IMR-90 (cell line): ENCODE data around the gene CADM2. TPM values are rescaled to one million over a fixed set of nuclear protein-coding genes. Genes with fewer than 3 reads are reported as not detected.

Experiments used
- ATAC-seq: fragments of 200-7000 bp; cut with Tn5 transposase; 2 replicates; pipeline ENCODE4 v1.9.1; 2020; ENCODE audit warnings: low read depth, mild to moderate bottlenecking, moderate library complexity
- BruUV-seq: library from RNA; stranded (reverse); fragments of 400-500 nt; replicated peaks from 2 replicates; lab custom pipeline; 2021; lab: Mats Ljungman, UMichigan
- CTCF ChIA-PET: fragments of 300-600 bp; formaldehyde crosslinking; extraction: SDS; loops from one replicate; lab custom pipeline; 2021; ENCODE audit warnings: antibody characterized with exemption; lab: Yijun Ruan, JAX
- POLR2A ChIA-PET: fragments of 300-600 bp; sonication (Branson Sonifier 250); formaldehyde crosslinking; loops from one replicate; lab custom pipeline; 2022; ENCODE audit warnings: antibody characterized with exemption; ENCODE audit not compliant: unreplicated experiment; lab: Charles Lee
- DNase-seq: peaks from one replicate; pipeline ENCODE4 v3.0.0; 2013
- H2AFZ ChIP-seq: replicated peaks from 2 replicates; pipeline ENCODE3; 2013; ENCODE audit warnings: low read length, mild to moderate bottlenecking; ENCODE audit not compliant: poor library complexity
- H2AK5ac ChIP-seq: 2 replicates; pipeline ENCODE4 v1.6.1; 2013; ENCODE audit warnings: low read depth, low read length, inconsistent platforms
- H2AK9ac ChIP-seq: replicated peaks from 2 replicates; pipeline ENCODE3; 2013; ENCODE audit warnings: mild to moderate bottlenecking, low read depth, low read length, moderate library complexity; ENCODE audit not compliant: poor library complexity
- H2BK120ac ChIP-seq: 2 replicates; pipeline ENCODE4 v1.6.1; 2013; ENCODE audit warnings: low read depth, low read length, inconsistent platforms
- H2BK15ac ChIP-seq: 3 replicates; pipeline ENCODE4 v1.6.1; 2013; ENCODE audit warnings: low read depth, low read length, inconsistent platforms
- H2BK20ac ChIP-seq: 2 replicates; pipeline ENCODE4 v1.6.1; 2013; ENCODE audit warnings: low read depth, mild to moderate bottlenecking, inconsistent platforms, low read length, moderate library complexity
- H2BK5ac ChIP-seq: 2 replicates; pipeline ENCODE4 v1.6.1; 2013; ENCODE audit warnings: mild to moderate bottlenecking, low read depth, low read length, inconsistent platforms; ENCODE audit not compliant: poor library complexity, severe bottlenecking
- H3K14ac ChIP-seq: replicated peaks from 2 replicates; pipeline ENCODE4 v1.6.1; 2013; ENCODE audit warnings: low read depth, low read length, inconsistent platforms
- H3K18ac ChIP-seq: 2 replicates; pipeline ENCODE4 v1.6.1; 2013; ENCODE audit warnings: low read depth, low read length, control low read depth
- H3K23ac ChIP-seq: 2 replicates; pipeline ENCODE4 v1.6.1; 2013; ENCODE audit warnings: low read depth, low read length, inconsistent platforms
- H3K27ac ChIP-seq: 2 replicates; pipeline ENCODE4 v1.5.1; 2013; ENCODE audit warnings: mild to moderate bottlenecking, control low read depth, low read length; ENCODE audit not compliant: insufficient read depth
- H3K27me3 ChIP-seq: 2 replicates; pipeline ENCODE4 v1.6.1; 2013; ENCODE audit warnings: low read length; ENCODE audit not compliant: control insufficient read depth, insufficient read depth
- H3K36me3 ChIP-seq: 2 replicates; pipeline ENCODE4 v1.6.1; 2013; ENCODE audit warnings: low read length, mixed read lengths; ENCODE audit not compliant: control insufficient read depth, insufficient read depth
- H3K4ac ChIP-seq: 2 replicates; pipeline ENCODE4 v1.6.1; 2013; ENCODE audit warnings: low read depth, low read length, inconsistent platforms
- H3K4me1 ChIP-seq: 2 replicates; pipeline ENCODE4 v1.6.1; 2013; ENCODE audit warnings: low read length, mixed read lengths; ENCODE audit not compliant: control insufficient read depth, insufficient read depth
- H3K4me2 ChIP-seq: 2 replicates; pipeline ENCODE4 v1.6.1; 2013; ENCODE audit warnings: low read depth, mild to moderate bottlenecking, control low read depth, low read length, moderate library complexity
- H3K4me3 ChIP-seq: 2 replicates; pipeline ENCODE4 v1.5.1; 2013; ENCODE audit warnings: low read depth, mild to moderate bottlenecking, control low read depth, low read length, moderate library complexity; ENCODE audit not compliant: insufficient read depth
- H3K56ac ChIP-seq: 2 replicates; pipeline ENCODE4 v1.6.1; 2013; ENCODE audit warnings: low read length, inconsistent platforms; ENCODE audit not compliant: insufficient read depth; ENCODE audit errors: extremely low read depth
- H3K79me1 ChIP-seq, 2 experiments: 2 replicates each; pipeline ENCODE4 v1.6.1; 2013; ENCODE audit warnings: low read length in 2 of 2, inconsistent platforms in 1 of 2, low read depth in 1 of 2
- H3K9ac ChIP-seq: 2 replicates; pipeline ENCODE4 v1.6.1; 2013; ENCODE audit warnings: low read depth, low read length, control low read depth
- H3K9me1 ChIP-seq: 2 replicates; pipeline ENCODE4 v1.6.1; 2013; ENCODE audit warnings: low read length, inconsistent platforms; ENCODE audit not compliant: insufficient read depth
- H3K9me3 ChIP-seq: 2 replicates; pipeline ENCODE4 v1.6.1; 2013; ENCODE audit warnings: low read length; ENCODE audit not compliant: control insufficient read depth, insufficient read depth
- H4K20me1 ChIP-seq: 2 replicates; pipeline ENCODE4 v1.6.1; 2013; ENCODE audit warnings: low read length, inconsistent platforms; ENCODE audit not compliant: insufficient read depth
- H4K5ac ChIP-seq: 2 replicates; pipeline ENCODE4 v1.6.1; 2013; ENCODE audit warnings: mild to moderate bottlenecking, low read depth, low read length, control low read depth
- H4K8ac ChIP-seq, 2 experiments: 2 replicates each; pipeline ENCODE4 v1.6.1; 2013; ENCODE audit warnings: low read depth in 2 of 2, low read length in 2 of 2, control low read depth in 1 of 2, inconsistent platforms in 1 of 2
- H4K91ac ChIP-seq: 2 replicates; pipeline ENCODE4 v1.6.1; 2013; ENCODE audit warnings: low read depth, low read length, inconsistent platforms; ENCODE audit not compliant: insufficient read depth
- BHLHE40 ChIP-seq: fragments of 150-350 bp; IDR thresholded peaks from 2 replicates; pipeline ENCODE4 v1.6.1; 2016; ENCODE audit warnings: mild to moderate bottlenecking, low read depth, low read length
- CEBPB ChIP-seq: IDR thresholded peaks from 2 replicates; pipeline ENCODE4 v1.6.1; 2012; ENCODE audit warnings: low read depth, low read length, improper control_type of control experiment
- CTCF ChIP-seq: conservative IDR thresholded peaks from 2 replicates; pipeline ENCODE4 v1.5.1; 2012; ENCODE audit warnings: mild to moderate bottlenecking, low read depth, low read length, improper control_type of control experiment
- ELK1 ChIP-seq: fragments of 150-350 bp; IDR thresholded peaks from 2 replicates; pipeline ENCODE4 v1.6.1; 2016; ENCODE audit warnings: low read depth, mild to moderate bottlenecking, low read length, moderate library complexity, borderline replicate concordance
- MXI1 ChIP-seq: IDR thresholded peaks from 2 replicates; pipeline ENCODE4 v1.6.1; 2012; ENCODE audit warnings: low read depth, mild to moderate bottlenecking, low read length, moderate library complexity, borderline replicate concordance
- NFE2L2 ChIP-seq: fragments of 150-350 bp; IDR thresholded peaks from 2 replicates; pipeline ENCODE4 v1.6.1; 2016; ENCODE audit warnings: low read depth, mild to moderate bottlenecking, low read length
- POLR2A ChIP-seq: IDR thresholded peaks from 2 replicates; pipeline ENCODE4 v1.6.1; 2012; ENCODE audit warnings: mild to moderate bottlenecking, low read depth, low read length
- RAD21 ChIP-seq: IDR thresholded peaks from 2 replicates; pipeline ENCODE4 v1.6.1; 2012; ENCODE audit warnings: low read length, improper control_type of control experiment
- RFX5 ChIP-seq: IDR thresholded peaks from 2 replicates; pipeline ENCODE4 v1.8.0; 2012; ENCODE audit warnings: low read depth, mild to moderate bottlenecking, low read length, moderate library complexity
- SMC3 ChIP-seq: fragments of 150-350 bp; IDR thresholded peaks from 2 replicates; pipeline ENCODE4 v1.6.1; 2016; ENCODE audit warnings: low read depth, mild to moderate bottlenecking, antibody characterized with exemption, low read length, moderate library complexity
- WGBS, 2 experiments: methylation state at CpG; one replicate each; pipeline versions ENCODE4 v1.1.5 to v1.1.7; 2013; ENCODE audit warnings: missing lambda C conversion rate in 2 of 2; ENCODE audit not compliant: insufficient read length in 1 of 2; ENCODE audit errors: extremely low coverage in 2 of 2; 5-methylcytosine and 5-hydroxymethylcytosine counted together
- dilution Hi-C: fragments of 300-500 bp; cut with HindIII; formaldehyde crosslinking; loops from one replicate; pipeline ENCODE4 v1.14.3; 2018; ENCODE audit warnings: low sequenced_read_pairs; ENCODE audit not compliant: unreplicated experiment
- in situ Hi-C: fragments of 300-500 bp; cut with MboI; formaldehyde crosslinking; loops from 3 replicates; pipeline ENCODE4 v1.14.3; 2019; ENCODE audit warnings: low sequenced_read_pairs, inconsistent platforms, mixed read lengths
- intact Hi-C: fragments of 100-400 bp; cut with micrococcal nuclease; formaldehyde crosslinking; loops from 2 replicates; pipeline ENCODE4 v1.10.0; 2022
- polyA plus RNA-seq, 3 experiments: library from polyadenylated mRNA; depleted of rRNA; stranded (reverse); fragments of >200 nt; gene quantifications; 2 replicates each; pipeline ENCODE4 v1.2.3, GENCODE V29; 2012; ENCODE audit warnings: low replicate concordance in 1 of 3
- total RNA-seq: library from RNA; depleted of rRNA; stranded (reverse); fragments of >200 nt; gene quantifications from 2 replicates; pipeline ENCODE4 v1.2.3, GENCODE V29; 2012

Gene CADM2
- total and polyA plus RNA-seq, 2 of the 4 experiments (the other 2 are of a cell fraction): not detected

DNA sequence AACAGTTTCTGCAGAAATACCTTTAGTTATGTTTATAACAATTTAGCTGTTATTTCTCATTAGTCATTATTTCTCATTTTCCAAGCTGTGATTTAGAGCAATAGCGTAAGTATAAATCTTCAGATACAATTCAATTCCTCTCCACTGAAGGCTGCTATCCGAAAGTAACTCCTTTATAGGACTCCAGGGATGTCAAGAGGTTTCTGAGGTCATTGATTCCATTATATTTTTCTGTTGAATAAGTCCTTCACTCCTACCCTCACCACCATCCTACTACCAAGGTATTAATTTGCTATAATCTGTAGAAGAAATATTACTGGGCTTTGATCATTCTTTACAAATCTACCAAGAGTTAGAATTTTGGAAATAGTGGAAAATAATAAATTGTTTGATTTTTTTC, 285.7 kb downstream of the CADM2 start:
- Histone ChIP-seq H4K5ac (no peak overlapping the region), H2BK5ac (no peak overlapping the region), H3K4me1 (no peaks in the 10 kb centered on the region), H3K27ac (no peak overlapping the region), H4K20me1 (no peaks in the 10 kb centered on the region), H3K23ac (no peak overlapping the region), H2BK20ac (no peak overlapping the region), H4K8ac (no peak overlapping the region), H3K9ac (no peak overlapping the region), H3K9me3 (no peaks in the 10 kb centered on the region), H3K56ac (no peak overlapping the region), H3K4me2 (no peak overlapping the region), H4K91ac (no peak overlapping the region), H3K18ac (no peak overlapping the region), H2BK15ac (no peak overlapping the region), H2AFZ (no peak overlapping the region), H3K4me3 (no peak overlapping the region), H3K14ac (no peak overlapping the region), H2BK120ac (no peak overlapping the region), H2AK5ac (no peak overlapping the region), H3K79me1 (no peaks in the 10 kb centered on the region), H2AK9ac (no peak overlapping the region), H3K4ac (no peak overlapping the region), H3K9me1 (no peaks in the 10 kb centered on the region), H3K27me3 (no peaks in the 10 kb centered on the region), H3K36me3 (no peaks in the 10 kb centered on the region)
- no peak for DNase-seq
- in situ Hi-C loops (no loop called here), intact Hi-C loops (no loop called here), dilution Hi-C loops (no loop called here)
- no CpG with 5 or more reads among the region's 2 CpGs for WGBS, 2 experiments
- no peak for ATAC-seq
- CTCF ChIA-PET: no interaction called here
- BruUV-seq: no TSS peak
- TF ChIP-seq RAD21: no peak
- no peak for TF ChIP-seq SMC3
- no peak for TF ChIP-seq POLR2A
- TF ChIP-seq MXI1: no peak
- TF ChIP-seq RFX5: no peak
- TF ChIP-seq CEBPB: no peak
- TF ChIP-seq BHLHE40: no peak
- TF ChIP-seq NFE2L2: no peak
- no peak for TF ChIP-seq ELK1
- no peak for TF ChIP-seq CTCF
- POLR2A ChIA-PET: no interaction called here
